ENCODE results near the gene AGA.

DNA sequence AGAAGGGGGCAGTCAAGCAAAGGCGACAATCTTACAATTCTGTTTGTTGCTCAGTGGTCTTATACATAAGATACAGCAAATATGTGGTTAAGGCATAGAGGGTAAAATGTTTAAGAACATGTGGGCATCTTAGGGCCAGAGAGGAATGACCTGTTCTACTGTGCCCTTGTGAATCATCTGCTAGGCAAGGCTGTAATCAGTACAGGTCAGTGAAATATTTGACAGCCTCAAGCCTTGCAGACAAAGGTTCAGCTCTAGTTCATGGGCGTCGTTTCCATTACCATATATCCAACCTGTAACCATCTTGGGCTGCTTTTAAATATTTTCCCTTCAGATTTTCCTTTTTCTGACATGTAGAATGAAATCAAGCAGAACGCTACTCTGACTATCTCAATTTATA lies 37.3 kb downstream of the AGA start:
- TF ChIP-seq, protein P1, sequence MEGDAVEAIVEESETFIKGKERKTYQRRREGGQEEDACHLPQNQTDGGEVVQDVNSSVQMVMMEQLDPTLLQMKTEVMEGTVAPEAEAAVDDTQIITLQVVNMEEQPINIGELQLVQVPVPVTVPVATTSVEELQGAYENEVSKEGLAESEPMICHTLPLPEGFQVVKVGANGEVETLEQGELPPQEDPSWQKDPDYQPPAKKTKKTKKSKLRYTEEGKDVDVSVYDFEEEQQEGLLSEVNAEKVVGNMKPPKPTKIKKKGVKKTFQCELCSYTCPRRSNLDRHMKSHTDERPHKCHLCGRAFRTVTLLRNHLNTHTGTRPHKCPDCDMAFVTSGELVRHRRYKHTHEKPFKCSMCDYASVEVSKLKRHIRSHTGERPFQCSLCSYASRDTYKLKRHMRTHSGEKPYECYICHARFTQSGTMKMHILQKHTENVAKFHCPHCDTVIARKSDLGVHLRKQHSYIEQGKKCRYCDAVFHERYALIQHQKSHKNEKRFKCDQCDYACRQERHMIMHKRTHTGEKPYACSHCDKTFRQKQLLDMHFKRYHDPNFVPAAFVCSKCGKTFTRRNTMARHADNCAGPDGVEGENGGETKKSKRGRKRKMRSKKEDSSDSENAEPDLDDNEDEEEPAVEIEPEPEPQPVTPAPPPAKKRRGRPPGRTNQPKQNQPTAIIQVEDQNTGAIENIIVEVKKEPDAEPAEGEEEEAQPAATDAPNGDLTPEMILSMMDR (conservative IDR thresholded peaks at IDR 0.05; ENCODE audit: low read depth, low read length): no peak
- no peak for TF ChIP-seq EZH2phosphoT487 (IDR thresholded peaks at IDR 0.05; ENCODE audit: borderline replicate concordance, low read length)
- TF ChIP-seq EZH2 (IDR thresholded peaks at IDR 0.05; ENCODE audit: low read length, unreplicated experiment): no peak
